Activated T-helper 2 cell treated with anti-CD3 and anti-CD28 coated beads, Interferon-gamma antibody, Interleukin-2, Interleukin-4, amounts not matched to agents 10 μg/mL and 5 μg/mL and 100 μg/mL, durations not matched to agents 14 hours and 24 hours and 36 hours (primary cell): Measurements from ENCODE around the gene PCDH7. TPM values are rescaled to one million over a fixed set of nuclear protein-coding genes. Genes with fewer than 3 reads are reported as not detected.

ENCODE experiments used
- DNase-seq: peaks from one replicate; pipeline ENCODE4 v3.0.0; 2021; ENCODE audit warnings: low spot score
- H3K27ac Mint-ChIP-seq: one replicate; pipeline ENCODE4 v1.8.0; 2021; ENCODE audit warnings: mixed read lengths
- H3K27me3 Mint-ChIP-seq: one replicate; pipeline ENCODE4 v1.8.0; 2021; ENCODE audit warnings: low read depth, mixed read lengths
- H3K36me3 Mint-ChIP-seq: one replicate; pipeline ENCODE4 v1.8.0; 2021; ENCODE audit warnings: low read depth, mixed read lengths
- H3K4me1 Mint-ChIP-seq: one replicate; pipeline ENCODE4 v1.8.0; 2021; ENCODE audit warnings: low read depth, mixed read lengths
- H3K4me3 Mint-ChIP-seq: one replicate; pipeline ENCODE4 v1.8.0; 2021; ENCODE audit warnings: low read depth, mild to moderate bottlenecking, moderate library complexity, mixed read lengths
- H3K9me3 Mint-ChIP-seq: one replicate; pipeline ENCODE4 v1.8.0; 2021; ENCODE audit warnings: mixed read lengths
- intact Hi-C: fragments of 100-400 bp; cut with micrococcal nuclease; formaldehyde crosslinking; loops from one replicate; pipeline ENCODE4 v1.15.1; 2023
- total RNA-seq: library from RNA; stranded (reverse); gene quantifications from 2 replicates; pipeline ENCODE4 v1.2.3, GENCODE V29; 2022

The PCDH7 gene
- total RNA-seq, result not detected in 2 replicates

DNA sequence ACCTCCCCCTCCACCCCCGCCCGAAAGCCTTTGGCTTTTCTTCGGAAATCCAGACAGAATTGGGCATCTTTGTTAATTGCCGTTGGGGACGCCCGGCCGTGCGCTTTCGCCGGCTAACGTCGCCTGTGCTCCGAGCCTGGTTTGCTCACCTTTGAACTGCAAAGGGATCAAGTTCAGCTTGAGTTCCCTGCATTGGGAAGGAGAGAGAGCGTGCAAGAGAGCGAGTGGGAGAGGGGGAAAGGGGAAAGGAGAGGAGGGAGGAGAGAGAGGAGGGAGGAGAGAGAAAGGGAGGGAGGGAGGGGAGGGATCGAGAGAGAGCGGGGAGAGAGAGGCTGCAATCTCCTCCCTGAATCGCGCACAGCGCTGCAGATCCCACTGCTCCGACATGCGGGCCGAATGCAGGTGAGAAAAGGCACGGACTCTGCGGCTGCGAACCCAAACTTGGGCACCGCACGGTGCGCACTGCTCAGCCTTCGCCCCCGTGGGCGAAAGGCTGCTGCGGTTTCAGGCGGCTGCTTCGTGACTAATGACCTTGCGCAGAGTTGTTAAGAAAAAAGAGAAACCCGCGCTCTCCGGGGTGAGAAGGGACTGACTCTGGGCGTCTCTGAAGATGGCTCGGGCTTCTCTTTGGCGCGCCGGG, at the start of gene PCDH7:
TSS of gene PCDH7 (plus strand) at position 349 of the 640 bp plus-strand sequence. CDS start 1,054 bp downstream, outside the sequence.
- Mint-ChIP-seq H3K4me3 (peak within 1 kb of the TSS; percentile 45), H3K9me3 (no peaks in the 10 kb centered on the region), H3K36me3 (peaks cover 9% of the 10 kb centered on the region), H3K27me3 (peaks cover 56% of the 10 kb centered on the region), H3K4me1 (peaks cover 25% of the 10 kb centered on the region), H3K27ac (peak within 1 kb of the TSS; percentile 73)
- no peak for DNase-seq
- intact Hi-C loops, result no loop called here

DNA sequence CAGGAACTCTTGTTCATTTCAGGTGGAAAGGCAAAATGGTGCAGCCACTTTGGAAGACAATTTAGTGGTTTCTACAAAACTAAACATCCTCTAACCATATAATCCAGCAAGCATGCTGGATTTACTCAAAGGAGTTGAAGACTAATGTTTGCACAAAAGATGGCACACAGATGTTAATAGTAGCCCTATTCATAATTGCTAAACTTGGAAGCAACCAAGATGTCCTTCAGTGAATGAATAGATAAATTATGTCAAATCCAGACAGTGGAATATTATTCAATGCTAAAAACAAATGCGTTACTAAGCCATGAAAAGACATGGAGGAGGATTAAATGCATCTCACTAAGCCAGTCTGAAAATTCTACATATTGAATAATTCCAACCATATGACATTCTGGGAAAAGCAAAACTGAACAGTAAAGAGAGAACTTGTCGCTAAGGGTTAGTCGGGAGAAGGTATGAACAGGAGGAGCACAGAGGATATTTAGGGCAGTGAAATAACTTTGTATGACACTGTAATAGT, 48.2 kb upstream of the PCDH7 start:
- Mint-ChIP-seq H3K36me3 (no peaks in the 10 kb centered on the region), H3K27ac (no peak overlapping the region), H3K9me3 (peaks cover 14% of the 10 kb centered on the region), H3K27me3 (no peaks in the 10 kb centered on the region), H3K4me3 (no peak overlapping the region), H3K4me1 (no peaks in the 10 kb centered on the region)
- DNase-seq, result no peak
- intact Hi-C loops, result no loop called here

- H3K9me3 Mint-ChIP-seq, result peaks cover 7% of the 10 kb centered on the region
- intact Hi-C loops, result no loop called here
- no peak for DNase-seq
- H3K27me3 Mint-ChIP-seq, result no peaks in the 10 kb centered on the region
- no peak overlapping the region for H3K4me3 Mint-ChIP-seq
- H3K4me1 Mint-ChIP-seq, result no peaks in the 10 kb centered on the region
- no peaks in the 10 kb centered on the region for H3K36me3 Mint-ChIP-seq
- no peak overlapping the region for H3K27ac Mint-ChIP-seq
Observed at GRCh38 chr4:30696191-30696590, 24.0 kb upstream of the PCDH7 start.

GRCh38 chr4:30714408-30715031, 5.6 kb upstream of the PCDH7 start:
- Mint-ChIP-seq H3K4me3 (no peak overlapping the region), H3K4me1 (peaks cover 22% of the 10 kb centered on the region), H3K27ac (no peak overlapping the region), H3K27me3 (peaks cover 29% of the 10 kb centered on the region), H3K36me3 (no peaks in the 10 kb centered on the region), H3K9me3 (peaks cover 12% of the 10 kb centered on the region)
- intact Hi-C loops, result no loop called here
- DNase-seq, result no peak

DNA sequence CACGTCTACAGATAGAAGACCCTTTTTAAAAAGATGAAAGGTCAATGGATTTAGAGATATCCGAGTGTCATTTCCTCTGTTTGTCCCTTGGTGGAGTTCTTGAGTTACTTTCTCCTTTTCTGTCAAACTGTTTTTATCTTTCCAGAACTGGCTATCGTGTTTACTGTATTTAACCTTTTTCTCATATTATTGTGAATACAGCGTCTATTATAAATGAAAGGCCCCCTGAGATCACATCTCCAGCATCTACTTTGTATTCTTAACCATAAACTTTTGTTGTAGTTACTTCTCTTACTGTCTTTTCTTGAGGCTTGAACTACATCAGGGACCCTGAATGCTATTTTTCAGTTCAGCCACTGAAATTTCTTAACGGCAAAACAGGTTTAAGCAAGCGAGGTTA, 4.0 kb upstream of the PCDH7 start:
- Mint-ChIP-seq H3K4me3 (peak overlapping the region; percentile 68), H3K27ac (no peak overlapping the region), H3K4me1 (peaks cover 25% of the 10 kb centered on the region), H3K27me3 (peaks cover 43% of the 10 kb centered on the region), H3K36me3 (peaks cover 9% of the 10 kb centered on the region), H3K9me3 (no peaks in the 10 kb centered on the region)
- intact Hi-C loops, result no loop called here
- DNase-seq, result no peak

DNA sequence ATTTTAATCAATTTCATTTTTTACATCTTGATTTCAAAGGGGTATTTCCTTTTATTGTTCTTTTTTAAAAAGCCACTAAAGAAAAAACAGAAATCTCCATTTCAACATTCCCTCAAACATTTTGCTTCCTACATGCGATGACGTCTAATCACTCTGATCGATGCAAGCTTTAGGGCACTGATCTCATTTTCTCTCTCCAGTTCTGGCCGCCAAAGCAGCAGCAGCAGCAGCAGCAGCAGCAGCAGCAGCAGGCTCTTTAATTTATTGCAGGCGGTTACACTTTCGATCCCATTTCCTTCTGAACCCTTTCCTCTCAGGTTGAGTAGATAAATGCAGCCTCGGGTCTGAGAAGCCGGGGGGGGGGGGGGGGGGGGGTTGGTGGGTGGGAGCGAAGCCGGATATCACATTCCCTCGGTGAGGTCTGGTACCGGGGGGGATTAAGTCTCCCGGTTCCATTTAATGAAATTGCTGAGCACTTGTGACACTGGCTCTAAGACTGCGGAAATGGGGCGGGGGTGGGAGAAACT, 3.4 kb upstream of the PCDH7 start:
- peaks cover 43% of the 10 kb centered on the region for H3K27me3 Mint-ChIP-seq
- intact Hi-C loops, result no loop called here
- H3K4me1 Mint-ChIP-seq, result peaks cover 25% of the 10 kb centered on the region
- H3K27ac Mint-ChIP-seq, result no peak overlapping the region
- H3K4me3 Mint-ChIP-seq, result peak overlapping the region; percentile 65
- no peaks in the 10 kb centered on the region for H3K9me3 Mint-ChIP-seq
- no peak for DNase-seq
- H3K36me3 Mint-ChIP-seq, result peaks cover 9% of the 10 kb centered on the region

DNA sequence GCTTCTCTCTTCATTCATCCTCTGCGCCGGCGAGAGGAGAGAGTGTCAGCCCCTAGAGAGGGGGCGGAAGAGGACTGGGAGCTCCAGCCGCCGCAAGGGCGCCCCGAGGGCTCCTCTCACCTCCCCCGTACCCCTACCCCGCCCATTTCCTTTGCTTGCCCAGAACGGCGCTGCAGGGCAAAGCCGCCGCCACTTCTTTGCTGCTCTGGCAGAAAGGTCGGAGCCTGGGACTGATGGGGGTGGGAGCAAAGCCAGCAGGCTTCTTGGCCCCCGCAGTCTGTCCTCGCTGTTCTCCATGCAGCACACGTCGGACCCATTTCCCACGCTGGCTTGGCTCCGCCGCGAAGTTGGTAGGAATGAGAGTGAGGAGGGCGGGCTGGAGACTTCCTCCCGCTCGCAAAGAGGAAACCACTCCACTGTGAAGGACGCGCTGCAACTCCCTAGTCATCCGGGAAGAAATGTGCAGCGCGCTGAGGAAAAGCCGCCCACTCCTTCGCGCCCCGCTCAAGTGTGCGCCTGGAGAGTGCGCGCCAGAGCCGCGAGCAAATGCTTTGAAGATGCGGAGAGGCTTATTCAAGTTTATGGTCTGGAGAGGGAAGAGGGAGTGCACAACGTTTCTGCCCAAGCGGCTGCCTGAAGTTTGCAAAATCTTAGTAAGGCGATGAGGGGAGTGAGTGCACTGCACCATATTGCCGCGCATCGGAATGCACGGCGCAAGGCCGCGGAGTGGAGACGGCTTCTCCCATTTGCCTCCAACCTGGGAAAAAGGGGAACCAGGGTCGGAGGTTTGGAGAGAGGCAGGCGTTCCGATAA, 2.8 kb upstream of the PCDH7 start:
- no peak for DNase-seq
- H3K27me3 Mint-ChIP-seq, result peaks cover 43% of the 10 kb centered on the region
- peak overlapping the region; percentile 57 for H3K27ac Mint-ChIP-seq
- peaks cover 25% of the 10 kb centered on the region for H3K4me1 Mint-ChIP-seq
- H3K9me3 Mint-ChIP-seq, result no peaks in the 10 kb centered on the region
- intact Hi-C loops, result no loop called here
- peaks cover 9% of the 10 kb centered on the region for H3K36me3 Mint-ChIP-seq
- peak overlapping the region; percentile 64 for H3K4me3 Mint-ChIP-seq

DNA sequence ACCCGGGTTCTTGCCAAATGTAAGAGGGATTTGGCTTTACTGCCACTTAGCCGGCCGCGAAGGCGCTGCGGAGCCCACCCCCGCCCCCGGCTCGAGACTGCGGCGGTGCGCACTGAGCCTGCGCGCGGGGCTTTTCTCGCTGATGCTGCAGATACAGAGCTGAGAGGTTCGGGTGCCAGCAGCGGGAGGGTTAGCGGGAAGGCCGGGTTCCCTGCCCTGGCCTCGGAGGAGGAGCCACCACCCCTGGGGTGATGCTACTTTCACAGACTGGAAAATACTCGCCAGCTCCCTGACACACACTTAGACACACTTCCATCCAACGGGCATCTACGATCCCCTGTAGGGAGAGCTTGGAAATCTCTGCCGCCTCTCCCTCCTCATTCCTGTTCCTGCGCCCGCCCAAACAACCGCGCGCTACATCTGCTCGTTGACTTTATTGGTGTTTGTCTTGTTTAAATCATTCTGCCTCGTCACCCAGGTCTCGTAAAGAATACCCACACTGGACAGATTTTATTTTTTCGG, 2.1 kb upstream of the PCDH7 start:
- intact Hi-C loops, result no loop called here
- peaks cover 25% of the 10 kb centered on the region for H3K4me1 Mint-ChIP-seq

GRCh38 chr4:30718641-30719453, 1.3 kb upstream of the PCDH7 start:
- intact Hi-C loops, result no loop called here
- Mint-ChIP-seq H3K36me3 (peaks cover 9% of the 10 kb centered on the region), H3K4me1 (peaks cover 25% of the 10 kb centered on the region), H3K27me3 (peaks cover 54% of the 10 kb centered on the region), H3K9me3 (no peaks in the 10 kb centered on the region), H3K4me3 (peak overlapping the region; percentile 2), H3K27ac (peak overlapping the region; percentile 28)
- DNase-seq, result no peak

More for the DNA sequence above, 2.1 kb upstream of the PCDH7 start:
- Mint-ChIP-seq H3K4me3 (no peak overlapping the region), H3K36me3 (peaks cover 9% of the 10 kb centered on the region), H3K27me3 (peaks cover 47% of the 10 kb centered on the region), H3K27ac (peak overlapping the region; percentile 43), H3K9me3 (no peaks in the 10 kb centered on the region)
- DNase-seq, result no peak

DNA sequence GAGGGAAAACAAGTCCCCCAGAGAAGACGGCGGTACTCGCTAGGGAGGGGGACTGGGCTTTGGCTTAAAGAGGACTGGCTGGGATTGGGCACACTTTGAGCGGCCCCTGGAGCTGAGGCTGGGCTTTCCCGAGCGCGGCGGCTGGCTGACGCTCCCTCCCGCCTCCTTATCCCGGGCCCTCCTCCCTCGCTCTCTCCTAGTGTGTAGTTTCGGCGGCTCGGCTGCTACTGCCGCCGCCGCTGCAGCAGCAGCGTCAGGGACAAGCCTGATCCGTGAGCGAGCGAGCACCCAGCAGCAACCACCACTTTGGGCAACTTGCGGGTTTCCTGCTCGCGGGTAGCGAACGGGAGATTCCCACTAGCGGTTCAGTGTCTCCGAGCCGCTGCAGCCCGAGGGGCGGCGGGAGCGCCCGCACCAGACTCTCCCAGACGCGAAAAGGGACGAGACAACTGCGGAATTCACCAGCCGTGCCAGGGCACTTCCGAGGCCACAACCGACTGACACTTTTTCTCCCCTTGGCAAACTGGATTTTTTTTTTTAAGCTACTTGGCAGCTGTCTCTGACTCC, 632 bp upstream of the PCDH7 start:
- no peak for DNase-seq
- Mint-ChIP-seq H3K27me3 (peaks cover 56% of the 10 kb centered on the region), H3K36me3 (peaks cover 9% of the 10 kb centered on the region), H3K27ac (no peak overlapping the region), H3K9me3 (no peaks in the 10 kb centered on the region), H3K4me1 (peaks cover 25% of the 10 kb centered on the region), H3K4me3 (no peak overlapping the region)
- intact Hi-C loops, result no loop called here

GRCh38 chr4:30720661-30721184, 554 bp downstream of the PCDH7 start:
- Mint-ChIP-seq H3K27me3 (peaks cover 56% of the 10 kb centered on the region), H3K27ac (peak overlapping the region; percentile 55), H3K36me3 (peaks cover 9% of the 10 kb centered on the region), H3K4me3 (peak overlapping the region; percentile 37), H3K9me3 (no peaks in the 10 kb centered on the region), H3K4me1 (peaks cover 25% of the 10 kb centered on the region)
- no peak for DNase-seq
- intact Hi-C loops, result no loop called here
